Measurements from ENCODE around the gene TNFRSF19.

DNA sequence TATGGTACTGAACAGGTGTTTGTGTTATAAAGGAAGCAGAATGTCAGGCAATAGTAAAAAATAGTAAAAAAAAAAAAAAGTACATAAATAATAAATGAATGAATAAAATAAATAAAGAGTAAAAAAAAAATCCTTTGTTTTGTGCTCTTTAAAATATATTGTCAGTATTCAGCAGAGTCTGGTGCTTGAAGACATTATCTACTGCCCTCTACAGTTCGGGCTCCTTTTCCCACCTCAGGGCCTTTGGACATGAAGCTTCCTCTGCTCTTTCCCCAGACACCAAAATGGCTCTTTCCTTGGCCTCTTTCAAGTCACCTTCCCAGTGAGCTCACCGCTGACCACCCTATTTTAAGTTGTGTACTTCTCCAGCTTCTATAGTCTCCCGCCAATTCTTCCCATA is 137.5 kb downstream of the TNFRSF19 start:
- TF ChIP-seq, protein P1, sequence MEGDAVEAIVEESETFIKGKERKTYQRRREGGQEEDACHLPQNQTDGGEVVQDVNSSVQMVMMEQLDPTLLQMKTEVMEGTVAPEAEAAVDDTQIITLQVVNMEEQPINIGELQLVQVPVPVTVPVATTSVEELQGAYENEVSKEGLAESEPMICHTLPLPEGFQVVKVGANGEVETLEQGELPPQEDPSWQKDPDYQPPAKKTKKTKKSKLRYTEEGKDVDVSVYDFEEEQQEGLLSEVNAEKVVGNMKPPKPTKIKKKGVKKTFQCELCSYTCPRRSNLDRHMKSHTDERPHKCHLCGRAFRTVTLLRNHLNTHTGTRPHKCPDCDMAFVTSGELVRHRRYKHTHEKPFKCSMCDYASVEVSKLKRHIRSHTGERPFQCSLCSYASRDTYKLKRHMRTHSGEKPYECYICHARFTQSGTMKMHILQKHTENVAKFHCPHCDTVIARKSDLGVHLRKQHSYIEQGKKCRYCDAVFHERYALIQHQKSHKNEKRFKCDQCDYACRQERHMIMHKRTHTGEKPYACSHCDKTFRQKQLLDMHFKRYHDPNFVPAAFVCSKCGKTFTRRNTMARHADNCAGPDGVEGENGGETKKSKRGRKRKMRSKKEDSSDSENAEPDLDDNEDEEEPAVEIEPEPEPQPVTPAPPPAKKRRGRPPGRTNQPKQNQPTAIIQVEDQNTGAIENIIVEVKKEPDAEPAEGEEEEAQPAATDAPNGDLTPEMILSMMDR (IDR thresholded peaks at IDR 0.05; ENCODE audit: low read length): peak; percentile 11; the same call in 1 of the 2 replicates
- no peak for TF ChIP-seq EZH2 (IDR thresholded peaks at IDR 0.05; ENCODE audit: borderline replicate concordance, low read length)
